Sigmoid colon (tissue), 7 donors: ENCODE results near the gene TTF1. TPM values are rescaled to one million over a fixed set of nuclear protein-coding genes. Genes with fewer than 3 reads are reported as not detected.

Experiments used
- DNase-seq: peaks from one replicate; pipeline ENCODE4 v3.0.0-alpha.2; 2019
- H3K27ac ChIP-seq, 4 donors: fragments of 200-600 bp; sonication (generic); one replicate each; pipeline ENCODE4 v1.5.1; 2016 to 2019; ENCODE audit warnings: mild to moderate bottlenecking in 1 of 4
- H3K27me3 ChIP-seq, 3 donors: fragments of 200-600 bp; sonication (generic); one replicate each; pipeline ENCODE4 v1.5.1; 2019; ENCODE audit warnings: mild to moderate bottlenecking in 1 of 3
- H3K36me3 ChIP-seq, 4 donors: fragments of 200-600 bp; sonication (generic); one replicate each; pipeline ENCODE4 v1.5.1; 2016 to 2019
- H3K4me1 ChIP-seq, 4 donors: fragments of 200-600 bp; sonication (generic); one replicate each; pipeline ENCODE4 v1.5.1; 2017 to 2019
- H3K4me3 ChIP-seq, 4 donors: fragments of 200-600 bp; sonication (generic); one replicate each; pipeline ENCODE4 v1.5.1; 2017 to 2019; ENCODE audit warnings: mild to moderate bottlenecking in 2 of 4, moderate library complexity in 1 of 4
- H3K9me3 ChIP-seq, 4 donors: fragments of 200-600 bp in 3 of 4; sonication (generic) in 3 of 4; one replicate each; pipeline versions ENCODE4 v1.5.1 to v1.6.1; 2013 to 2019
- EP300 ChIP-seq, 4 donors: sonication (generic); formaldehyde crosslinking; IDR thresholded peaks; one replicate each; pipeline ENCODE4 v1.6.1; 2017; ENCODE audit warnings: antibody characterized with exemption in 4 of 4
- POLR2A ChIP-seq, 2 donors: fragments of 450-650 bp; IDR thresholded peaks; one replicate each; pipeline ENCODE4 v1.6.1; 2016; ENCODE audit warnings: antibody characterized with exemption in 2 of 2, mild to moderate bottlenecking in 2 of 2, moderate library complexity in 2 of 2
- POLR2AphosphoS5 ChIP-seq, 4 donors: sonication (generic); formaldehyde crosslinking; IDR thresholded peaks; one replicate each; pipeline ENCODE4 v1.6.1; 2017; ENCODE audit warnings: antibody characterized with exemption in 4 of 4
- WGBS, 2 donors: extraction: QIAGEN DNeasy Blood & Tissue Kit; methylation state at CpG; one replicate each; pipeline ENCODE4 v1.1.7; 2013; 5-methylcytosine and 5-hydroxymethylcytosine counted together
- intact Hi-C: fragments of 100-400 bp; cut with DNase I; formaldehyde crosslinking; loops from one replicate; pipeline ENCODE4 v1.15.1; 2023
- polyA plus RNA-seq, 3 donors: library from polyadenylated mRNA; stranded (reverse); fragments of 200-250 nt; gene quantifications; one replicate each; pipeline ENCODE4 v1.2.3, GENCODE V29; 2013
- total RNA-seq, 4 donors: library from RNA; depleted of rRNA; stranded (reverse); fragments of >200 nt; gene quantifications; one replicate each; pipeline ENCODE4 v1.1.0, GENCODE V29; 2016
- TF ChIP-seq, protein P1 (sequence below), 4 experiments: fragments of 450-650 bp in 3 of 4; fragments of 200-600 bp in 1 of 4; IDR thresholded peaks; one replicate each; pipeline ENCODE4 v1.5.1; 2016 to 2019; ENCODE audit warnings: antibody characterized with exemption in 4 of 4, mild to moderate bottlenecking in 3 of 4, moderate library complexity in 2 of 4
- donor health status: healthy with polysubstance abuse.
- donor health status: Bipolar disorder and iron deficiency.
- donor health status: healthy.

The TTF1 gene
- total and polyA plus RNA-seq, 7 donors, result 6.6 to 20.9 (median 14.6) TPM

DNA sequence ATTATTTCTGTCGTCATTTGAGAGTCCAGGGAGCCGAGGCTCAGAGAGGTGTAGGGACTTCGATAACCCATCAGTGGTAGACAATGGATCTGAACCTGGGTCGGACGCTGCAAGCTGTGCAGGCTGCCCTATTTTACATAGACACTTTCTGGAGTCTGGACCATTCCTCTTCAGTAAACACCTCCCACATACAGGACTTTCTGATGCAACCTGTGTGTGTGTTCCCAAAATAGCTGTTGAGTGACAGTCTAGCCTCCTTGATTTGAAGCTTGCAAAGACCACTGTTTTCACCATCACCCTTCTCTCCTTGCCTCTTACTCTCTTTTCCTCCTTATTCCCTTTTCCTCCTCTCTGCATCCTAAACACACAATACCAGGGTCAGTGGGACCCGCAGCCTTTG, 34.1 kb upstream of the TTF1 start:
- Histone ChIP-seq H3K27ac (no peak overlapping the region), H3K27me3 (peaks cover 0 to 80% (median 13%) of the 10 kb centered on the region in 3 donors), H3K9me3 (no peaks in the 10 kb centered on the region), H3K36me3 (no peaks in the 10 kb centered on the region), H3K4me1 (no peaks in the 10 kb centered on the region), H3K4me3 (no peak overlapping the region)
- TF ChIP-seq, protein P1, sequence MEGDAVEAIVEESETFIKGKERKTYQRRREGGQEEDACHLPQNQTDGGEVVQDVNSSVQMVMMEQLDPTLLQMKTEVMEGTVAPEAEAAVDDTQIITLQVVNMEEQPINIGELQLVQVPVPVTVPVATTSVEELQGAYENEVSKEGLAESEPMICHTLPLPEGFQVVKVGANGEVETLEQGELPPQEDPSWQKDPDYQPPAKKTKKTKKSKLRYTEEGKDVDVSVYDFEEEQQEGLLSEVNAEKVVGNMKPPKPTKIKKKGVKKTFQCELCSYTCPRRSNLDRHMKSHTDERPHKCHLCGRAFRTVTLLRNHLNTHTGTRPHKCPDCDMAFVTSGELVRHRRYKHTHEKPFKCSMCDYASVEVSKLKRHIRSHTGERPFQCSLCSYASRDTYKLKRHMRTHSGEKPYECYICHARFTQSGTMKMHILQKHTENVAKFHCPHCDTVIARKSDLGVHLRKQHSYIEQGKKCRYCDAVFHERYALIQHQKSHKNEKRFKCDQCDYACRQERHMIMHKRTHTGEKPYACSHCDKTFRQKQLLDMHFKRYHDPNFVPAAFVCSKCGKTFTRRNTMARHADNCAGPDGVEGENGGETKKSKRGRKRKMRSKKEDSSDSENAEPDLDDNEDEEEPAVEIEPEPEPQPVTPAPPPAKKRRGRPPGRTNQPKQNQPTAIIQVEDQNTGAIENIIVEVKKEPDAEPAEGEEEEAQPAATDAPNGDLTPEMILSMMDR (IDR thresholded peaks at IDR 0.05), result no peak
- TF ChIP-seq POLR2AphosphoS5 (IDR thresholded peaks at IDR 0.05), result no peak
- no peak for TF ChIP-seq POLR2A (IDR thresholded peaks at IDR 0.05)
- TF ChIP-seq EP300 (IDR thresholded peaks at IDR 0.05), result no peak
- intact Hi-C loops, result no loop called here
- WGBS, 2 donors, result 75 to 77% methylated on average over 6 of the region's 6 CpGs
- DNase-seq, result no peak

DNA sequence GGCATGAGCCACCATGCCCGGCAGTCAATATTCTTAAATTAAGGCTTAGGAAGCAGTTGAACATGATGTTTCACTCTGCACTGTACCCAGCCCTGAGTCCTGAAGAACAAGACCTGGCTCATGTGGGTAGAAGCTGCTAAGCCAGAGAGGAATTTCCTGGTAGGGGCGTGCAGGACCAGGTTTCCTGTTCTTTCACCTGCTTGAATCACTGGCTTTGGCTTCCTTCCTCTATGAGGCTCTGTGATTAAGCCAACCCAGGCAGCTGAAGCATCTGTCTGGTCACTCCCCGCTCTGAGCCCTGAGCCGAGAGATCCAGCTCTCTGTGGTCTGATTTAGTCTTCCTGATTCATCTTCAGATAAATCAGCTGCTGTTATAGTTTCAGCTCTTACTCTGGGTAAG, 32.5 kb upstream of the TTF1 start:
- intact Hi-C loops, result no loop called here
- Histone ChIP-seq H3K4me3 (no peak overlapping the region), H3K27me3 (peaks cover 0 to 80% (median 16%) of the 10 kb centered on the region in 3 donors), H3K9me3 (no peaks in the 10 kb centered on the region), H3K4me1 (no peaks in the 10 kb centered on the region), H3K27ac (no peak overlapping the region), H3K36me3 (no peaks in the 10 kb centered on the region)
- 57 to 67% methylated on average over 4 of the region's 4 CpGs for WGBS, 2 donors
- DNase-seq, result no peak
- TF ChIP-seq EP300 (IDR thresholded peaks at IDR 0.05), result no peak
- TF ChIP-seq POLR2AphosphoS5 (IDR thresholded peaks at IDR 0.05), result no peak
- no peak for TF ChIP-seq POLR2A (IDR thresholded peaks at IDR 0.05)
- TF ChIP-seq, protein P1 (IDR thresholded peaks at IDR 0.05), result no peak

DNA sequence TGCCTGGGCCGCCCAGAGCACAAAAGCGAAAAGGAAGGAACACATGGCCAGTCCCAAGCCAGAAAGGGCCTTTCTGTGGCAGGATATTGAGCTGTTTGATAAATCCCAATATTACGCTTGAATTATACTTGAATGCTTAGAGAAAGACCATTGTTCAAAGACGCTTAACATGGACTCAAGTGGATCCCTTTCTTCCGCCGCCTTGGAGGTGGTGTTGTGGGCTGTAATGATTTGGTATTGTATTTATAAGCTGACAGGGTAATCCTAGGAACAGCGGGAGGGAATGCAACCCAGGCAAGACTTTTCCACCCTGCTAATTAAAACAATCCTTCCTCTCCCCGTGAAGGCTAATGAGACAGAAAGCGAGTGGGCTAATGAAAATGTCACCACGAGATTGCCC, 28.2 kb upstream of the TTF1 start:
- WGBS, 2 donors, result 64 to 69% methylated on average over 10 of the region's 10 CpGs
- TF ChIP-seq, protein P1 (IDR thresholded peaks at IDR 0.05), result no peak
- TF ChIP-seq POLR2A (IDR thresholded peaks at IDR 0.05), result no peak
- no peak for TF ChIP-seq EP300 (IDR thresholded peaks at IDR 0.05)
- no peak for TF ChIP-seq POLR2AphosphoS5 (IDR thresholded peaks at IDR 0.05)
- Histone ChIP-seq H3K4me3 (no peak overlapping the region), H3K4me1 (no peaks in the 10 kb centered on the region), H3K27me3 (peaks cover 0 to 57% (median 8%) of the 10 kb centered on the region in 3 donors), H3K36me3 (no peaks in the 10 kb centered on the region), H3K27ac (no peak overlapping the region), H3K9me3 (no peaks in the 10 kb centered on the region)
- no peak for DNase-seq
- intact Hi-C loops, result no loop called here

DNA sequence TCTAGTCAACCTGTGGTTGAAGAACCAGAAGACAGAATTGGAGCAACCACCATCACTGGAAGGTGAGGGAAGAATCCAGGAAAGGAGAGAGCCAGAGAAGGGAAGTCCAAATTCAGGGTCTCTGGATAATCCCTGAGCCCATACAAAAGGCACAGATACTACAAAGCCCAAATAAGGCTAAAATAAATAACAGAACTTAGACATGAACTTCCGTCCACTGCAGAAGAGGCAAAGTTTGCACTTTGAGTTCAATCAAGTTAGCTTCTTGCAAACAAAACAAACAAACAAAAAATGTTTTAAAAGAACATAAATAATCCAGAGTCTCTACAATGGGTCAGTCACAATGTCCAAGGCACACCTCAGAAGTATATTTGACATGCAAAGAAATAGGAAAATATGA, 24.4 kb upstream of the TTF1 start:
- Histone ChIP-seq H3K4me3 (no peak overlapping the region), H3K27ac (no peak overlapping the region), H3K4me1 (no peaks in the 10 kb centered on the region), H3K27me3 (peaks cover 0 to 71% (median 24%) of the 10 kb centered on the region in 3 donors), H3K36me3 (no peaks in the 10 kb centered on the region), H3K9me3 (no peaks in the 10 kb centered on the region)
- intact Hi-C loops, result no loop called here
- TF ChIP-seq EP300 (IDR thresholded peaks at IDR 0.05) (no peak), POLR2A (IDR thresholded peaks at IDR 0.05) (no peak), POLR2AphosphoS5 (IDR thresholded peaks at IDR 0.05) (no peak)
- TF ChIP-seq, protein P1 (IDR thresholded peaks at IDR 0.05), result no peak
- 20 to 53% methylated on average over 1 of the region's 1 CpG for WGBS, 2 donors
- DNase-seq, result no peak
